T-helper 2 cell treated with Interferon-gamma antibody and Interleukin-4, amounts not matched to agents 5 μg/mL and 100 μg/mL, for 36 hours (primary cell): ENCODE measurements around the gene PDSS2.

Source experiments
- DNase-seq: peaks from one replicate; pipeline ENCODE4 v3.0.0; 2021; ENCODE audit warnings: low spot score
- H3K27ac Mint-ChIP-seq: one replicate; pipeline ENCODE4 v1.8.0; 2021; ENCODE audit warnings: mild to moderate bottlenecking, mixed read lengths
- H3K27me3 Mint-ChIP-seq: one replicate; pipeline ENCODE4 v1.8.0; 2021; ENCODE audit warnings: low read depth, mixed read lengths
- H3K36me3 Mint-ChIP-seq: one replicate; pipeline ENCODE4 v1.8.0; 2021; ENCODE audit warnings: low read depth, mixed read lengths
- H3K4me1 Mint-ChIP-seq: one replicate; pipeline ENCODE4 v1.8.0; 2021; ENCODE audit warnings: low read depth, mixed read lengths
- H3K4me3 Mint-ChIP-seq: one replicate; pipeline ENCODE4 v1.8.0; 2022; ENCODE audit warnings: mild to moderate bottlenecking, moderate library complexity, mixed read lengths
- H3K9me3 Mint-ChIP-seq: one replicate; pipeline ENCODE4 v1.8.0; 2021; ENCODE audit warnings: mixed read lengths

PDSS2 gene, protein sequence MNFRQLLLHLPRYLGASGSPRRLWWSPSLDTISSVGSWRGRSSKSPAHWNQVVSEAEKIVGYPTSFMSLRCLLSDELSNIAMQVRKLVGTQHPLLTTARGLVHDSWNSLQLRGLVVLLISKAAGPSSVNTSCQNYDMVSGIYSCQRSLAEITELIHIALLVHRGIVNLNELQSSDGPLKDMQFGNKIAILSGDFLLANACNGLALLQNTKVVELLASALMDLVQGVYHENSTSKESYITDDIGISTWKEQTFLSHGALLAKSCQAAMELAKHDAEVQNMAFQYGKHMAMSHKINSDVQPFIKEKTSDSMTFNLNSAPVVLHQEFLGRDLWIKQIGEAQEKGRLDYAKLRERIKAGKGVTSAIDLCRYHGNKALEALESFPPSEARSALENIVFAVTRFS

GRCh38 chr6:107459283-107460082, at the start of gene PDSS2:
PDSS2 (minus strand) TSS chr6:107459564; CDS start chr6:107459285, 279 bp downstream.
- H3K9me3 Mint-ChIP-seq = no peaks in the 10 kb centered on the region
- H3K36me3 Mint-ChIP-seq = peaks cover 6% of the 10 kb centered on the region
- H3K4me1 Mint-ChIP-seq = peaks cover 17% of the 10 kb centered on the region
- peak within 1 kb of the TSS; percentile 89 for H3K4me3 Mint-ChIP-seq
- H3K27ac Mint-ChIP-seq = peak within 1 kb of the TSS; percentile 96
- peak; percentile 99 for DNase-seq
- peaks cover 2% of the 10 kb centered on the region for H3K27me3 Mint-ChIP-seq

DNA sequence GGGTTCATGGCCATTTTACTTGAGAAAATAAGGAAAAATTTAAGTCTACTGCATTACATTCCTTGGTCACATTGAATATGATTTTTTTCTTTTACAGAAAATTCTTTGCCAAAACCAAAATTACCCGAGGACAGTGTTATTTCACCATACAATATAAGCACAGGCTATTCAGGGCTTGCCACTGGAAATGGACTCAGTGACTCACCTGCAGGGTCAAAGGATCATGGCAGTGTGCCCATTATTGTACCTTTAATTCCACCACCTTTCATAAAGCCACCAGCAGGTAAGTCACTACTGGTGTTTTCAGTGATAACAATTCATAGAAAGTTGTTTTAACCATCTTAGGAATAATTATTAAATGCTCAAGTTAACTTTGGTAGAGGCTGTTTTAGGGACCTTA, 46.8 kb upstream of the PDSS2 start:
- Mint-ChIP-seq H3K9me3 (no peaks in the 10 kb centered on the region), H3K36me3 (no peaks in the 10 kb centered on the region), H3K27ac (no peak overlapping the region), H3K4me1 (no peaks in the 10 kb centered on the region), H3K27me3 (peaks cover 31% of the 10 kb centered on the region), H3K4me3 (no peak overlapping the region)
- no peak for DNase-seq

- H3K4me3 Mint-ChIP-seq = no peak overlapping the region
- H3K9me3 Mint-ChIP-seq = no peaks in the 10 kb centered on the region
- H3K36me3 Mint-ChIP-seq = no peaks in the 10 kb centered on the region
- DNase-seq = no peak
- peaks cover 31% of the 10 kb centered on the region for H3K27me3 Mint-ChIP-seq
- H3K27ac Mint-ChIP-seq = no peak overlapping the region
- H3K4me1 Mint-ChIP-seq = no peaks in the 10 kb centered on the region
These were observed 45.1 kb upstream of the PDSS2 start for GRCh38 chr6:107504270-107505026.

- no peak overlapping the region for H3K27ac Mint-ChIP-seq
- H3K9me3 Mint-ChIP-seq = no peaks in the 10 kb centered on the region
- H3K4me3 Mint-ChIP-seq = no peak overlapping the region
- H3K4me1 Mint-ChIP-seq = no peaks in the 10 kb centered on the region
- no peaks in the 10 kb centered on the region for H3K36me3 Mint-ChIP-seq
- no peak for DNase-seq
- peaks cover 18% of the 10 kb centered on the region for H3K27me3 Mint-ChIP-seq
These were observed 37.7 kb upstream of the PDSS2 start for GRCh38 chr6:107496892-107497684.

- H3K9me3 Mint-ChIP-seq = no peaks in the 10 kb centered on the region
- no peaks in the 10 kb centered on the region for H3K4me1 Mint-ChIP-seq
- H3K27ac Mint-ChIP-seq = no peak overlapping the region
These were observed 36.6 kb upstream of the PDSS2 start for GRCh38 chr6:107495971-107496370.

GRCh38 chr6:107495196-107495643, 35.9 kb upstream of the PDSS2 start:
- no peak for DNase-seq
- Mint-ChIP-seq H3K27me3 (peaks cover 22% of the 10 kb centered on the region), H3K4me3 (no peak overlapping the region), H3K9me3 (no peaks in the 10 kb centered on the region), H3K36me3 (no peaks in the 10 kb centered on the region), H3K27ac (no peak overlapping the region), H3K4me1 (peaks cover 4% of the 10 kb centered on the region)

More at GRCh38 chr6:107495971-107496370, 36.6 kb upstream of the PDSS2 start:
- no peak for DNase-seq
- H3K4me3 Mint-ChIP-seq = no peak overlapping the region
- H3K27me3 Mint-ChIP-seq = peaks cover 16% of the 10 kb centered on the region
- no peaks in the 10 kb centered on the region for H3K36me3 Mint-ChIP-seq

DNA sequence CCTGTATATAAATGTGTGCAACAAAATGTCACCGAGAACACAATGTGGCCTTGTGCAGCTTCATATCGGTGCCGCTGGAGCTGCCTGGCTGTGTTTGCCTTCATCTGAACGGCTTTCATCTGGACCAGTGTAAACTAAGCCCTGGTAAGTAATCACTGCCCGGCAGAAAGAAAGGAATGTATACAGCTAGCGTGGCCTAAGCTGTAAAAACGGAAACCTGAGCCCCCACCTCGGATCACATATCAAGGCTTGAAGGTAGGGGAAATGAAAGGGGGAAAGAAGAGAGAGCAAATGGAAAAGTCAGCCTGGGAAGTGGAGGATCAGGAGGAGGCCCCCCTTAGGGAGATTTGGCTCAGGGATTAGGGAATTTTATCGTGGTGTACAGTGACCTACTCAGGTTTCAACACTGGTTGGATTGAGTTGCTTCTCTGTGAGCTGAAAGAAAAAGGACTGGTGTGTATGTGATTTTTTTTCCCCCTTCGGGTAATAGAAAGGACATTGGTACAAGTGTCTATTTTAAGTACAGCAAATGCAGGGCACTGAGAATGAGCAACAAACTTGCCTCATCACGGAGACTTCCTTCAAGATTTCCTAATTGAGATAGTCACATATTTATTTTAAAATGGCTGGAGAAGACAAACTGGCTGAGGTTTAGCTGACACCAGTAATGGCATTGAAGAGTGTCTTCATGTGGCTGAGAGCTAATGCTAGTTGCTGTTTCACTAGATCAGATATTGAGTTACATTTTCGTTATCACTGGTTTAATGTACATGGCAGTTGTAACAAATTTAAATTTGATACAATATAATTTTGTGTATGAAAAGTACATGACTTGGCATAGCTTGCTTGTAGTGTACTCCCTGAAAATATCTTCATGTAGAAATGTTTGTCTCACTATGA, 34.0 kb upstream of the PDSS2 start:
- no peak for DNase-seq
- Mint-ChIP-seq H3K27me3 (peaks cover 21% of the 10 kb centered on the region), H3K4me3 (no peak overlapping the region), H3K27ac (no peak overlapping the region), H3K4me1 (peaks cover 7% of the 10 kb centered on the region), H3K36me3 (no peaks in the 10 kb centered on the region), H3K9me3 (no peaks in the 10 kb centered on the region)

GRCh38 chr6:107491760-107492660, 32.6 kb upstream of the PDSS2 start:
- H3K4me3 Mint-ChIP-seq = peak overlapping the region; percentile 81
- peaks cover 28% of the 10 kb centered on the region for H3K27me3 Mint-ChIP-seq

GRCh38 chr6:107491138-107491609, 31.8 kb upstream of the PDSS2 start:
- peak overlapping the region; percentile 81 for H3K4me3 Mint-ChIP-seq
- H3K4me1 Mint-ChIP-seq = peaks cover 7% of the 10 kb centered on the region
- H3K9me3 Mint-ChIP-seq = no peaks in the 10 kb centered on the region
- no peak for DNase-seq
- peaks cover 36% of the 10 kb centered on the region for H3K27me3 Mint-ChIP-seq
- no peak overlapping the region for H3K27ac Mint-ChIP-seq
- H3K36me3 Mint-ChIP-seq = no peaks in the 10 kb centered on the region

More at GRCh38 chr6:107491760-107492660, 32.6 kb upstream of the PDSS2 start:
- no peak overlapping the region for H3K27ac Mint-ChIP-seq
- H3K9me3 Mint-ChIP-seq = no peaks in the 10 kb centered on the region
- no peak for DNase-seq
- H3K4me1 Mint-ChIP-seq = peaks cover 7% of the 10 kb centered on the region
- no peaks in the 10 kb centered on the region for H3K36me3 Mint-ChIP-seq

GRCh38 chr6:107490566-107491137, 31.3 kb upstream of the PDSS2 start:
- H3K27me3 Mint-ChIP-seq = peaks cover 40% of the 10 kb centered on the region
- H3K27ac Mint-ChIP-seq = no peak overlapping the region
- H3K9me3 Mint-ChIP-seq = no peaks in the 10 kb centered on the region
- H3K36me3 Mint-ChIP-seq = no peaks in the 10 kb centered on the region
- H3K4me3 Mint-ChIP-seq = peak overlapping the region; percentile 81
- H3K4me1 Mint-ChIP-seq = peaks cover 7% of the 10 kb centered on the region
- DNase-seq = no peak
